ENCODE data around the gene FSTL4.

Gene FSTL4

GRCh38 chr5:133314086-133314485 is 298.3 kb downstream of the FSTL4 start:
- DNase-seq, result no peak

DNA sequence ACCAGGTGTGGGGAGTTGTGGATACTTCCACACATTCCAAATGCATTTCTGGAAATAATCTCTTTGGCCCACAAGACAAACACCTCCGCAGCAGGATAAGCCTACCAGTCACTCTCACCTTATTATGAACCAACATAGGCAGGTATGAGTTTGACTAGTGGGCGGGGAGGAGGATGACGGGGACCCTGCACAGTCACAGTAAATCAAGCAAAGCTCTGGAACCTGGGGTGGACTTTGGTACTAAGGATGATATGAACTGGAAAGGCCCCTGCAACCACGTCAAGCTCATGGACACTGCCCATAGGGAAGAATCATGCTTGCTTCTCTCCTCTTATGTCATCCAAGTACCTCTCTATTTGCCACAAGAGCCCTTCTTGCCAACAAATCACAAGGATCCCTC is 301.2 kb downstream of the FSTL4 start:
- DNase-seq, result no peak

GRCh38 chr5:133309984-133310621 is 302.2 kb downstream of the FSTL4 start:
- no peak for DNase-seq

GRCh38 chr5:133309166-133309795 is 303.1 kb downstream of the FSTL4 start:
- no peak for DNase-seq

DNA sequence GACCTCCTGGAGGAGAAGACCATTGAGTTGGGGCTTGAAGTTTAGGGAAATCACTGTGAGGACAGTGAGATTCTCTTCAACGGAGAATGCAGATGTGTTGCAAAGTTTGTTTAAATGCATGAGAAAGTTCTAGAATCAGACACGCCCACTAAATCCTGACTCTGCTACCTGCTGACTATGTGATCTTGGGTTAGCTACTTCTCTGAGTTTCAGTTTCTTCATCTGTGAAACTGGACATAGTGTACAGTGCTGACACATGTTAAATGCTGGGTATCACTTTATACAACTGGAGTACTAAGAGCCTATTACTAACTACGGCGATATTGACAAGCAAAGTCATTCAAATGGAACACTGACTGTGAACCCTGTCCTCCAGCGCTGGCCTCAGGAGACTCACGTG is 305.1 kb downstream of the FSTL4 start:
- no peak for DNase-seq

DNA sequence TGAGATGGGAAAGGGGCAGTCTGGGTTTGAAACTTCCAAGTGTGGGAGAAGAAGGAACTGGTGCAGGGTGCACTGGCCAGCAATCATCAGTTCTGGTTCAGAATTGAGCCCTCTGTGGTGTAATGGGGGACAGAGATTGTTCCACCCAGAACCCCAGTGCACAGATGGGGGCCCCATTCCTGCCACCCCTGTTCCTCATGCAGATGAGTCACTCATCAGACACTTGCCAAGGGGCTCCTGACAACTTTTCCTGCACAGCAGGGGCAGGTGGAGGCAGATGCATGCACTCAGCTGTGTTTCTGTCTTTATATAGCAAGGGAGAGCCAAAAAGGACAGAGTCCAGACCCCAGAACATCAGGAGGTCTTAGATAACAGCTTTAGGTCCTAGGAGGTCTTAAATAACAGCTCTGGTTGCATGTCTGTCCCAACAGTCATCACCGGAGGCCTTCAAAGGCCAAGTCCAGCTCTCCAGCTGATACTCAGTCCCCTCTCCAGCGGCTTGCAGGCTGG is 307.6 kb downstream of the FSTL4 start:
- no peak for DNase-seq

DNA sequence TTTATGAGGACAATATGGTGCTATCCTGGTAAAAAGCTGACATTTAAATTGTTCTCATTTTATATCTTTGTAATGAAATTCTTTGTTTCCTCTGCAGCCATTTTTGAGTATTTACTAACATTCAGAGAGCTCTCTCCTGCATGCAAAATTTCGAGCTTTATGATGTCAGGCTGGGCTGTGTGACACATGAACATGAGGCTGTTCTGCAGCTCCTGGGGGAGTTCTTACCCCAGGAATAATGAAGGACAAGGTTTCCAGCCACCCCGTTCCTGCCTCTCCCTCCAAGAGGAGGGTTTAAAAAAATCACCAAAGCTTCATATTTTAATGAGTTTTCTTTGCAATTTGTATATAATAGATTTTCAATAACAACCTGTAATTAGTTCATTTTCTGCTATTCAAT is 308.2 kb downstream of the FSTL4 start:
- DNase-seq, result no peak

GRCh38 chr5:133303298-133303697 is 309.0 kb downstream of the FSTL4 start:
- no peak for DNase-seq

DNA sequence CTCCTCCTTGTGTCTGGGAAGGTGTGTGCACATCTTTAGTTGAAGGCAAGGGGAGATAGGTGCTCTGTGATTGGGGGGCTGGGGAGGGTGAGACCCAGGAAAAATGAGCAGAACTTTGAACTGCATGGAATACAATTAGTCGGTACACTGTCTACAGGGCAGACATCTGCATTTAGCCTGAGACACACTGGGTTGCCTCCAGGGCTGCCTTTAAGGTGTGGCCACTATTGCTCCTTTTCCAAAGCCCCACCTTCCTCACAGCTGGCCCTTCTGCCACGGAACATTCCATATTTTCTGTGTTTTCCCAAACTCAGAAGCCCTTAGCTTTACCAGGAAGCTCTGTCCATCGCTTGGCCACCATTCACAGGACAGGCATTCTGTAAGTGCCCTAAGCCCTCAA is 312.6 kb downstream of the FSTL4 start:
- DNase-seq, result no peak

GRCh38 chr5:133299021-133299420 is 313.3 kb downstream of the FSTL4 start:
- DNase-seq, result no peak

DNA sequence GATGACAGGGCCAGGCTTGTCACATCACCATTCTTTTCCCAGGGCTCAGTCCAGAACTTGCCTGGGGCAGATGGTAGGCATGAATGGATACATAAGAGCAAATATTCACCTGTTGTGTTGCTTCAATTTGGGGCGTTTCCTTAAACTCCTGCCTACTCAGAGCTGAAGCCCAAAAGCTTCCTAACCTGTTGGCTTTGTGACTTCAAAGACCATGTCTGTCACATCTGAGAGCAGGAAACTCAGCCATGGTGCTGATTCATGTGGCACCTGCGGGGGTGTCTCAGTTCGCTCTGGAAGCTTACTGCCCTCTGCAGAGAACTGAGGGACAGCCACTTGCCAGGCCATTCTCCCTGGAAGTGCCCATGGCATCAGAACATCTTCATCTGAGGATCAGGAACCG is 313.9 kb downstream of the FSTL4 start:
- no peak for DNase-seq

DNA sequence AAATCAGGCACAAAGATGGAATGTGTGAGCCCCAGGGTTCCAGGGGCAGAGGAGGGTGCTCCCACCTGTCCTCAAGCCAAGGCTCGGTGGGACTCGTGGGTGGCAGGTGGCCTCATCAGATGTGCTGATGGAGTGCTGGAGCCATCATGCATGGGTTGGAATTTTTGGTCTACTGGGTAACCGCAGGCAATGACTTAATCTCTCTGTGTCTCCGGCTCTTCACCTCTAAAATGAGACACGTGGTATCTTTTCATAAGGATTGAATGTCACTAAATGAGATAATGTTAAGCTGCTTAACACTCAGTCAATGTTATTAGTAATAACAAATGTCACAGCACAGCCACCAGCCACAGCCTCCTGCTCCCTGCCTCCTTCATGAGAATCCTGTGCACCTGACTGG is 315.0 kb downstream of the FSTL4 start:
- DNase-seq, result no peak

GRCh38 chr5:133296624-133297023 is 315.7 kb downstream of the FSTL4 start:
- no peak for DNase-seq

- DNase-seq, result no peak
These were observed 316.8 kb downstream of the FSTL4 start for GRCh38 chr5:133295520-133295919.

- DNase-seq, result no peak
These were observed 318.0 kb downstream of the FSTL4 start for GRCh38 chr5:133294380-133294779.

DNA sequence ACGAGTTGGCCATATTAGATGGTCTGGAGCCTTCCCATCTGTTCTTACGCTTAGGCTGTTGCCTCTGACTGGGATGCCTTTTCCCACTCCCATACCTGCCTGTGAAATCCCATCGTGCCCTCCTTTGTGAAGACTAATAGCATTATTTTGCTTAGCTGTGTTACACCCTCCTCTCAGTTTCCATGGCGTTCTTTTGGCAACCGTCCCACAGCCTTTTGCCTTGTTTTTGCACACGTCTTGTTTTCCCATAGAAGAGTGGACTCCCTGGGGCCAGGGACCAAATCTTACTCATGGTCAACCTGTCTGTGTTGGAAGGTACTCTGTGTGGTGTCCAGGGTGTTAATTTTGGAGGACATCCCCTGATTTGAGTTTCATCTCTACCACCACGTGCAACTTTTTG is 318.4 kb downstream of the FSTL4 start:
- no peak for DNase-seq

DNA sequence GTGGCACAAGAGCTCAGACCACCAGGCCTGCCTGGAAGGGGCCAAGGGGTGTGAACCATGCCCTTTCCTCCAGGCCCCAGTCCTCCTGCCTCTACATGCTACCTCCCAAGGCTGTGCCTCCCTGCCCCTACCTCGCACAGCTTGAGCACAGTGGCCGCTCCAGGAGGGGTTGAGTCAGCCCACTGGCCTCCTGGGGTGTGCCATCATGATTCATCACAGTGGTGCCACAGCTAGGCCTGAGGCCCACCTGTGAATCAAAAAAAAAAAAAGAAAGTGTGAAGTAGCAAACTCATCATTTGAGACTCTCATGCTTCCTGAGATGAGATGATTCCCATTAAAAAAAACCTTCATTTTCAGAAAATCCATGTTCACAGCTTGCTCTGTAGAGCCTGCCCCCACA is 320.0 kb downstream of the FSTL4 start:
- no peak for DNase-seq

GRCh38 chr5:133291524-133291923 is 320.8 kb downstream of the FSTL4 start:
- DNase-seq, result no peak

GRCh38 chr5:133290669-133291240 is 321.6 kb downstream of the FSTL4 start:
- no peak for DNase-seq

DNA sequence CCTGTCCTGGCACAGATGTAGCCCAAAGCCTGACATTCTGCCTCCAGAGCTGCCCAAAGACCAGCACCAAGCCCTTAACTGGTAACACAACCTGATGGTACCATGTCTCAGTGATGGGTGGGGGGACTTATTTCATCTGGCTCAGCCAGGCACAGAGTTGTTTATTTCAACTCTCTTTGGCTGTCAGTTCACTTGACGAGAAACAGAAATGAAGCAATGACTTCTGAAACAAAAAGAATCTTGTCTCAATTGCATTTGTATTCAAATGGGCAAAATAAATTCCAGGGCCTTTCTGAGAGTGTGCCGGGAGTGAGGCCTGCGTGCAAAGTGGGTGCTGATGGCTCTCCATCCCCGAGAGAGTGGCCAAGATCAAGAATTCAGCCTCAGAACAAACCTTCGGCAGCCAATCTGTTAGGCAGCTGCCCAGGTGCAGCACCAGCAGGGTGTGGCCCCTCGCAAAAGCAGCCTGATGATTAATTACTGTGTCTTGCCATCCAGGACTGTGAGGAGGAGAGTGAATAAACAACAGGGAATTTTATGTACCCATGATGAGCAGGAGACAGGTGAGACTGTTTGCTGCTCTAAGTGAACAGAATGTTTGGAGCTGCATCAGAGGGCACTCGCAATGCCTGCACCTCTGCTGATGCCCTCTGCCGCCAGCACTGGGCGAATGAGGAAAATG is 322.5 kb downstream of the FSTL4 start:
- DNase-seq, result no peak

DNA sequence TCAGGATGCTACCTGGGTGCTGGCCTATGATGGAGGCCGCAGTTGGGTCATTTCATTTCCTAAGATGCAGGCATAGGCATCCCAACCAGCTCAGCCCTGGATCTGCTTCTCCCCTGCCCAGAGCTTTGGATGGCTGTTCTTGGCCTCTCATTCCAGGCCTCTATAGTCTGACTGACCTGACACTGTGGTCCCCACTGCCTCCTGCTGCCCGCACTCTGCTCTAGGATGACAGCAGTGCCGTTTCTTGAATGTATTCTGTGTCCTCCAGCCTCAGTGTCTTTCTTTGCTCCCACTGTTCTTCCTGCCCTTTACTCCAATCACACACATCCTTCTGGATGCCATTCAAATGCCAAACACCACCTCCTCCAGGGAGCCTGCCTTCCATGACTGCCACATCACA is 324.8 kb downstream of the FSTL4 start:
- no peak for DNase-seq

DNA sequence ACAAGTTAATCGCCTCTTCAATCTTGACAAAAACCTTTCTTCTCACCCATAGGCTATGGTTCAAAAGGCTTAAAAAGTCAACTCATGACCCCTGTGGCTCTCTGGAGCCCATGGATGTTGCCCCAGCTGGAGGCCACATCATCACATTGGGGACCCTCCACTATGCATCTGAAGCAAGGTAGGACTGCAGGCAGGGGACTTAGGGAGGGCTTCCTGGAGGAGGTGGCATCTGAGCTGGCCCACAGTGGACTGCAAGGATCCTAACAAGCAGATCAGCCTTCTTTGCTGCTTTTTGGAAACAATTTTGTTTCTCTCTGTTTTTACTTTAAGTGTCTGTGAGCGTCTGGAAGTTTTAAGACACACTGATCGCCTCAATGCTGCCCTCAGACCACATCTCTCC is 325.9 kb downstream of the FSTL4 start:
- DNase-seq, result no peak

DNA sequence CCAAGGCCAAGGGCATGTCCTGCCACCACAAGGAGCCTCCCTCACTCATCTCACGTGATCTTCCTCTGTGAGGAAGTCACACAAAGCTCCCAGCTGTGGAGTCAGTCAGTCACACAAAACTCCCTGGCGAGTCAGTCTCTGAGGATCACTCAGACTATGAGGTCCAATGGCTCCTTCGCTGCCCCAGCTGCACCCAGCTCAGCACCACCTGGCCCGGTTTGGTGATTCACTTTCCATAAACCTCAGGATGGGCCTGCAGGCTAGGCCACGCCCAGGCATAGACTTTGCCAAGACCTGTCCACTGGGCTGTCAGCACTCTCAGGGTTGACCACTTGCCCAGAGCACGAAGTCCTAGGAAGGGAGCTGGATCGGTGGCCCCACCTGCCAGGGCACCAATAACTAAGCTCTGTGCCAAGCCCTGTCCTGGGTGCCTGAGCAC is 326.7 kb downstream of the FSTL4 start:
- no peak for DNase-seq

- DNase-seq, result no peak
These were observed 328.0 kb downstream of the FSTL4 start for GRCh38 chr5:133284306-133284705.

Measured in activated gamma-delta T cell (primary cell).